Measurements from ENCODE around the gene ATOH1. TPM values are rescaled to one million over a fixed set of nuclear protein-coding genes. Genes with fewer than 3 reads are reported as not detected.

ATOH1 gene
- total and polyA plus RNA-seq, 7 donors: 0.83 to 72.7 (median 40.8) TPM; not detected in 3

Small RNA genes within 50 kb of the gene (small RNA-seq; reads per million reads assigned to genes)
- gene RNA5SP164: 0 reads per million in 3 donors
